ENCODE data around the gene ZNF562. TPM values are rescaled to one million over a fixed set of nuclear protein-coding genes. Genes with fewer than 3 reads are reported as not detected.
A peak's percentile ranks its signal among the peaks of the same experiment; 100 is the strongest.

The ZNF562 gene
- 21.1 TPM for total RNA-seq

- Histone ChIP-seq H3K9me3 (peaks cover 9 to 44% of the 10 kb centered on the region in 2 donors), H3K27ac (peak within 1 kb of the TSS; percentile 84 to 94), H3K36me3 (peaks cover 0 to 18% of the 10 kb centered on the region in 2 donors), H3K4me1 (peaks cover 0 to 3% of the 10 kb centered on the region in 2 donors), H3K4me3 (peak within 1 kb of the TSS; percentile 71 to 85), H3K27me3 (no peaks in the 10 kb centered on the region)
- no peak for TF ChIP-seq CTCF (IDR thresholded peaks at IDR 0.05)
- peak; percentile 31 to 91 for DNase-seq (ENCODE audit: low spot score in 2 of 2)
- intact Hi-C loops (cut with DNase I), result loop anchor here (1.0 to 10.0 kb wide), 4 partner anchors 54 to 840 kb away; partner anchors contain the start of genes MBD3L1, ZNF558, ZNF561 and ZNF846
Observed at GRCh38 chr19:9674663-9675357, at the start of gene ZNF562. TSS of gene ZNF562 (minus strand) at chr19:9675100. CDS start at chr19:9660744, 14,356 bp downstream.

- no peaks in the 10 kb centered on the region for H3K27me3 ChIP-seq
- H3K9me3 ChIP-seq, result peaks cover 0 to 12% of the 10 kb centered on the region in 2 donors
- no peak overlapping the region for H3K27ac ChIP-seq
- no peak for DNase-seq (ENCODE audit: low spot score in 2 of 2)
- intact Hi-C loops (cut with DNase I), result no loop called here
- no peak overlapping the region for H3K4me3 ChIP-seq
- H3K36me3 ChIP-seq, result no peaks in the 10 kb centered on the region
- H3K4me1 ChIP-seq, result no peaks in the 10 kb centered on the region
- no peak for TF ChIP-seq CTCF (IDR thresholded peaks at IDR 0.05)
Observed at GRCh38 chr19:9724157-9724556, 49.3 kb upstream of the ZNF562 start.

- intact Hi-C loops (cut with DNase I), result no loop called here
- no peak overlapping the region for H3K4me3 ChIP-seq
- TF ChIP-seq CTCF (IDR thresholded peaks at IDR 0.05), result no peak
- no peak overlapping the region for H3K27ac ChIP-seq
- no peak for DNase-seq (ENCODE audit: low spot score in 2 of 2)
- H3K36me3 ChIP-seq, result no peaks in the 10 kb centered on the region
- peaks cover 0 to 12% of the 10 kb centered on the region in 2 donors for H3K9me3 ChIP-seq
- H3K4me1 ChIP-seq, result no peaks in the 10 kb centered on the region
- H3K27me3 ChIP-seq, result no peaks in the 10 kb centered on the region
Observed at GRCh38 chr19:9721861-9722260, 47.0 kb upstream of the ZNF562 start.

DNA sequence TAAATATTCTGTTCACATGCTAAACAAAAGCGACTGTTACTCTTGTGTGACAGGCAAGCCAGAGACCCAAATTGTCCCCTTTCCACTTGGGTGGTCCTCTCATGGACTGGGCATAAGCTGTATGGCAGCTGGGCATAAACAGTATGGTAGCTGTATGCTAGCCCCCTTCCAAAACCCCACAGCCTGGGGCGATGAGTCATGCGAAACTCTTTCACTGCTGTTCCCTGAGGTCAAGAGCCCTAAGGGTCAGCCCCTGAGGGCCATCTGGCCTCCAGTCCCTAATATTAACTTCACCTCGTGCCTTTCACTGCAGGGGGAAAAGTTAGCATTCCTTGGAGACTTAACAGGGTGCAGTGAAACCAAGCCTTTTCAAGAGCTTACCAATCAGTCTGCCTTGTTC, 45.6 kb upstream of the ZNF562 start:
- H3K27ac ChIP-seq, result no peak overlapping the region
- H3K4me3 ChIP-seq, result no peak overlapping the region
- no peak for TF ChIP-seq CTCF (IDR thresholded peaks at IDR 0.05)
- intact Hi-C loops (cut with DNase I), result no loop called here
- H3K36me3 ChIP-seq, result no peaks in the 10 kb centered on the region
- no peaks in the 10 kb centered on the region for H3K4me1 ChIP-seq
- DNase-seq (ENCODE audit: low spot score in 2 of 2), result no peak
- H3K9me3 ChIP-seq, result peaks cover 0 to 12% of the 10 kb centered on the region in 2 donors
- no peaks in the 10 kb centered on the region for H3K27me3 ChIP-seq

- no peaks in the 10 kb centered on the region for H3K27me3 ChIP-seq
- H3K9me3 ChIP-seq, result peaks cover 0 to 13% of the 10 kb centered on the region in 2 donors
- no peak for DNase-seq (ENCODE audit: low spot score in 2 of 2)
- no peaks in the 10 kb centered on the region for H3K36me3 ChIP-seq
- no peak overlapping the region for H3K4me3 ChIP-seq
- no peak for TF ChIP-seq CTCF (IDR thresholded peaks at IDR 0.05)
- intact Hi-C loops (cut with DNase I), result no loop called here
- no peak overlapping the region for H3K27ac ChIP-seq
- H3K4me1 ChIP-seq, result no peaks in the 10 kb centered on the region
Observed at GRCh38 chr19:9711815-9712214, 36.9 kb upstream of the ZNF562 start.

Measured in ascending aorta (tissue), 2 donors.